Bronchial epithelial cell (primary cell): ENCODE data around the gene ALPK3. TPM values are rescaled to one million over a fixed set of nuclear protein-coding genes. Genes with fewer than 3 reads are reported as not detected.

Source experiments
- DNase-seq: peaks from one replicate; pipeline ENCODE4 v3.0.0-alpha.2; 2010; ENCODE audit warnings: low read depth
- FAIRE-seq: peaks from 2 replicates; lab custom pipeline; 2011; peaks lifted over from hg19 to GRCh38; lab: Jason Lieb, UNC
- H3K27me3 ChIP-seq: 2 replicates; pipeline ENCODE4 v1.5.1; 2011; ENCODE audit warnings: low read length; ENCODE audit not compliant: control insufficient read depth, insufficient read depth
- H3K36me3 ChIP-seq: 2 replicates; pipeline ENCODE4 v1.5.1; 2011; ENCODE audit warnings: low read length; ENCODE audit not compliant: control insufficient read depth, insufficient read depth
- H3K4me3 ChIP-seq: 2 replicates; pipeline ENCODE4 v1.5.1; 2011; ENCODE audit warnings: mild to moderate bottlenecking, low read depth, low read length, control low read depth
- total RNA-seq: library from RNA; depleted of rRNA; stranded (reverse); fragments of >200 nt; gene quantifications from 2 replicates; pipeline ENCODE4 v1.2.1, GENCODE V29; 2014
- TF ChIP-seq, protein P1 (sequence below): IDR thresholded peaks from 2 replicates; pipeline ENCODE4 v1.5.1; 2011; ENCODE audit warnings: mild to moderate bottlenecking, moderate library complexity, low read length, control low read depth, inconsistent platforms; ENCODE audit not compliant: insufficient read depth, severe bottlenecking

ALPK3 gene
- total RNA-seq, 1 donor from 2014 or later: 0.26 TPM

DNA sequence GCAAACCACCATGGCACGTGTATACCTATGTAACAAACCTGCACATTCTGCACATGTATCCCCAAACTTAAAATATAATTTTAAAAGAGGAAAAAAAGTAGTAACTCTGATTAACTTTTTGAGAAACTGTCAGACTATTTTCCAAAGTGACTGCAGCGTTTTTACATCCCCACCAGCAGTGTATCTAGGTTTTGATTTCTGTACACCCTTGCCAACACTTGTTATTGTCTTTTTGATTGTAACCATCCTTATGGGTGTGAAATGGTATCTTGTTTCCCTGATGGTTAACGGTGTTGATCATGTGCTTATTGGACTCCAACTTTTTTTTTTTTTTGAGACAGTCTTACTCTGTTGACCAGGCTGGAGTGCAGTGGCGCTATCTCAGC lies 23.0 kb upstream of the ALPK3 start:
- DNase-seq (no peak), FAIRE-seq (no peak)
- no peaks in the 10 kb centered on the region for H3K27me3 ChIP-seq
- H3K4me3 ChIP-seq: no peak overlapping the region
- TF ChIP-seq, protein P1, sequence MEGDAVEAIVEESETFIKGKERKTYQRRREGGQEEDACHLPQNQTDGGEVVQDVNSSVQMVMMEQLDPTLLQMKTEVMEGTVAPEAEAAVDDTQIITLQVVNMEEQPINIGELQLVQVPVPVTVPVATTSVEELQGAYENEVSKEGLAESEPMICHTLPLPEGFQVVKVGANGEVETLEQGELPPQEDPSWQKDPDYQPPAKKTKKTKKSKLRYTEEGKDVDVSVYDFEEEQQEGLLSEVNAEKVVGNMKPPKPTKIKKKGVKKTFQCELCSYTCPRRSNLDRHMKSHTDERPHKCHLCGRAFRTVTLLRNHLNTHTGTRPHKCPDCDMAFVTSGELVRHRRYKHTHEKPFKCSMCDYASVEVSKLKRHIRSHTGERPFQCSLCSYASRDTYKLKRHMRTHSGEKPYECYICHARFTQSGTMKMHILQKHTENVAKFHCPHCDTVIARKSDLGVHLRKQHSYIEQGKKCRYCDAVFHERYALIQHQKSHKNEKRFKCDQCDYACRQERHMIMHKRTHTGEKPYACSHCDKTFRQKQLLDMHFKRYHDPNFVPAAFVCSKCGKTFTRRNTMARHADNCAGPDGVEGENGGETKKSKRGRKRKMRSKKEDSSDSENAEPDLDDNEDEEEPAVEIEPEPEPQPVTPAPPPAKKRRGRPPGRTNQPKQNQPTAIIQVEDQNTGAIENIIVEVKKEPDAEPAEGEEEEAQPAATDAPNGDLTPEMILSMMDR: no peak
- H3K36me3 ChIP-seq: peaks cover 25% of the 10 kb centered on the region

DNA sequence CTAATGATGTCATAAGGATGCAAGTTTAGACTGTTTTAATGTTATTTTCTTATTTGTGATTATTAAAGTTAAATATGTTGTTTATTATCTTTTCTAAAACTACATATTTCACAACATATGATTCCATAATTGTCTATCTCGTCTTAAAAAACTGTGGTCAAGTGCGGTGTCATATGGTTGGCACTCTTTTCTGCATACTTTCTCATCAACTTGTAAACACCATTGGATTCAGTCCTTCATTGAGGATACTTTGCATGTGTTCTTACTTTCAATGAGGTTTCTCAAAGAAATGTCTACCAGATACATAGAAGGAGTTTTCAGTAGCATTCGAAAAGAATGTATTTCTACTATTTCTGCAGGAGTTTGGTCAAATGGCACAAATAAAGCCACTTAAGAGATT lies 22.0 kb upstream of the ALPK3 start:
- no peak overlapping the region for H3K4me3 ChIP-seq
- H3K36me3 ChIP-seq: peaks cover 33% of the 10 kb centered on the region
- FAIRE-seq (no peak), DNase-seq (no peak)
- TF ChIP-seq, protein P1: no peak
- no peaks in the 10 kb centered on the region for H3K27me3 ChIP-seq

- Histone ChIP-seq H3K4me3 (no peak overlapping the region), H3K27me3 (no peaks in the 10 kb centered on the region), H3K36me3 (peaks cover 33% of the 10 kb centered on the region)
- DNase-seq: no peak
- TF ChIP-seq, protein P1: no peak
- no peak for FAIRE-seq
Measured at GRCh38 chr15:84797212-84797611, 19.9 kb upstream of the ALPK3 start.

DNA sequence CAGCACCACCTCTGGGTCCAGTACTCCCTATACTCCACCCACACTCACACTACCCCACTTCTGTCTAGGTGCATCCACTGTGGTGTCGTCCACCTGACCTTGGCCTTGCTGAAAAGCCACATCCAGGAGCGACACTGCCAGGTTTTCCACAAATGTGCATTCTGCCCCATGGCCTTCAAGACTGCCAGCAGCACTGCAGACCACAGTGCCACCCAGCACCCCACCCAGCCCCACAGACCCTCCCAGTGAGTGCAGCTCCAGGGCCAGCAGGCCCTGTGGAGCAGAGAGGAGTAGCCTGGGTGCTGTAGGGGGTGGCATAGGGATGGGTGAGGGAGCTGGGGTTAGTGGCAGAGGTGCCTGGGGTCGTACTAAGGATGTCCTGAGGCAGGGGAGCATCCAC lies 19.4 kb upstream of the ALPK3 start:
- FAIRE-seq: no peak

DNA sequence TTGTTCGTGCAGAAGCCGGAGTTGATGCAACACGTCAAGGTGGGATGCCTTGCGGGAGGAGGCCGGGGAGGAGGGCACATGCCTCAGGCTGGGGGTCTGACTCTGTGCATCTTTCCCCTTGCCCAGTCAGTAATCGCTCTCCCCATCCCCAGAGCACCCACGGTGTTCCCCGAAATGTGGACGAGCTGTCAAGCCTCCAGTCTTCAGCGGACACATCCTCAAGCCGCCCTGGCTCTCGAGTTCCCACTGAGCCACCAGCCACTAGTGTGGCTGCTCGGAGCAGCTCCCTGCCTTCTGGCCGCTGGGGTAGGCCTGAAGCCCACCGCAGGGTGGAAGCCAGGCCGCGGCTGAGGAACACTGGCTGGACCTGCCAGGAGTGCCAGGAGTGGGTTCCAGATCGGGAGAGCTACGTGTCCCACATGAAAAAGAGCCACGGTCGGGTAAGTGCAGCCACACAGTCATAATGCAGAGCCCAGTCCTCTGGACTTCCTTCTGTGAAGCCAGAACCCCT lies 18.7 kb upstream of the ALPK3 start:
- no peak for FAIRE-seq
- Histone ChIP-seq H3K4me3 (no peak overlapping the region), H3K27me3 (no peaks in the 10 kb centered on the region), H3K36me3 (peaks cover 34% of the 10 kb centered on the region)
- DNase-seq: no peak
- TF ChIP-seq, protein P1: no peak

More for the DNA sequence above, 19.4 kb upstream of the ALPK3 start:
- Histone ChIP-seq H3K36me3 (peaks cover 34% of the 10 kb centered on the region), H3K4me3 (no peak overlapping the region), H3K27me3 (no peaks in the 10 kb centered on the region)
- TF ChIP-seq, protein P1: no peak
- DNase-seq: no peak
